Stomach (tissue), 9 donors: Measurements from ENCODE around the gene RPS24. TPM values are rescaled to one million over a fixed set of nuclear protein-coding genes. Genes with fewer than 3 reads are reported as not detected.

Experiments
- DNase-seq, 2 donors: peaks; one replicate each; pipeline versions ENCODE4 v3.0.0 to v3.0.0-alpha.2; 2013 to 2019
- H3K27ac ChIP-seq, 5 donors: fragments of 200-600 bp in 4 of 5; sonication (generic) in 4 of 5; one replicate each; pipeline ENCODE4 v1.5.1; 2013 to 2019; ENCODE audit warnings: mild to moderate bottlenecking in 1 of 5, moderate library complexity in 1 of 5
- H3K27me3 ChIP-seq, 3 donors: fragments of 200-600 bp; sonication (generic); one replicate each; pipeline ENCODE4 v1.5.1; 2017 to 2019; ENCODE audit warnings: mixed run types in 1 of 3
- H3K36me3 ChIP-seq, 4 donors: fragments of 200-600 bp; sonication (generic); 1 replicate in 3 of 4; 2 replicates in 1 of 4; pipeline ENCODE4 v1.5.1; 2016 to 2019
- H3K4me1 ChIP-seq, 4 donors: fragments of 200-600 bp; sonication (generic); one replicate each; pipeline ENCODE4 v1.5.1; 2016 to 2019
- H3K4me3 ChIP-seq, 4 donors: fragments of 200-600 bp; sonication (generic) in 3 of 4; one replicate each; pipeline ENCODE4 v1.5.1; 2016 to 2019; ENCODE audit warnings: mild to moderate bottlenecking in 1 of 4
- H3K9me3 ChIP-seq, 4 donors: fragments of 200-600 bp; sonication (generic); one replicate each; pipeline ENCODE4 v1.5.1; 2016 to 2019
- CTCF ChIP-seq, 7 experiments: fragments of 450-650 bp in 4 of 7; fragments of 200-600 bp in 3 of 7; sonication (generic) in 3 of 7; IDR thresholded peaks; one replicate each; pipeline ENCODE4 v1.5.1; 2016 to 2019; ENCODE audit warnings: antibody characterized with exemption in 7 of 7, control low read depth in 2 of 7, mild to moderate bottlenecking in 1 of 7
- EP300 ChIP-seq: sonication (generic); formaldehyde crosslinking; IDR thresholded peaks from one replicate; pipeline ENCODE4 v1.6.1; 2017; ENCODE audit warnings: antibody characterized with exemption
- POLR2A ChIP-seq, 4 donors: fragments of 450-650 bp; IDR thresholded peaks; one replicate each; pipeline ENCODE4 v1.6.1; 2016; ENCODE audit warnings: antibody characterized with exemption in 4 of 4, control low read depth in 2 of 4, mild to moderate bottlenecking in 1 of 4, moderate library complexity in 1 of 4
- POLR2AphosphoS5 ChIP-seq, 3 donors: sonication (generic); formaldehyde crosslinking; IDR thresholded peaks; one replicate each; pipeline ENCODE4 v1.6.1; 2016; ENCODE audit warnings: antibody characterized with exemption in 3 of 3
- WGBS, 5 donors: extraction: QIAGEN DNeasy Blood & Tissue Kit in 3 of 5; methylation state at CpG; one replicate each; pipeline versions ENCODE4 v1.1.5 to v1.1.7; 2013 to 2018; 5-methylcytosine and 5-hydroxymethylcytosine counted together
- intact Hi-C: fragments of 100-400 bp; cut with DNase I; formaldehyde crosslinking; loops from one replicate; pipeline ENCODE4 v1.15.1; 2023; ENCODE audit warnings: low total_unique reads
- polyA plus RNA-seq, 3 donors: library from polyadenylated mRNA; stranded (reverse); fragments of 200-250 nt; gene quantifications; one replicate each; pipeline ENCODE4 v1.2.3, GENCODE V29; 2013
- total RNA-seq, 5 donors: library from RNA; depleted of rRNA; stranded (reverse); fragments of >200 nt; gene quantifications; one replicate each; pipeline versions ENCODE4 v1.1.0 to v1.2.3, GENCODE V29; 2014 to 2016
- donor health status: healthy with polysubstance abuse.
- donor health status: Bipolar disorder and iron deficiency.
- donor health status: healthy.

The RPS24 gene
- total and polyA plus RNA-seq, 8 donors: 936 to 7,888 (median 2,768) TPM

GRCh38 chr10:78042752-78043104, 9.1 kb downstream of the RPS24 start:
- Histone ChIP-seq H3K4me3 (no peak overlapping the region), H3K4me1 (peaks cover 0 to 56% (median 27%) of the 10 kb centered on the region in 4 donors), H3K27me3 (no peaks in the 10 kb centered on the region), H3K36me3 (peaks cover 47 to 57% (median 55%) of the 10 kb centered on the region in 4 donors), H3K27ac (no peak overlapping the region), H3K9me3 (no peaks in the 10 kb centered on the region)
- intact Hi-C loops: no loop called here
- TF ChIP-seq EP300 (no peak), POLR2AphosphoS5 (IDR thresholded peaks at IDR 0.05) (no peak), CTCF (IDR thresholded peaks at IDR 0.05) (no peak), POLR2A (IDR thresholded peaks at IDR 0.05) (no peak)
- WGBS, 5 donors: 94 to 97% (median 95%) methylated on average over 6 of the region's 6 CpGs
- no peak for DNase-seq

GRCh38 chr10:78044179-78044578, 10.5 kb downstream of the RPS24 start:
- intact Hi-C loops: no loop called here
- TF ChIP-seq EP300: no peak
- TF ChIP-seq CTCF (IDR thresholded peaks at IDR 0.05): no peak
- TF ChIP-seq POLR2AphosphoS5 (IDR thresholded peaks at IDR 0.05): no peak
- no peaks in the 10 kb centered on the region for H3K27me3 ChIP-seq
- DNase-seq: no peak
- no peak overlapping the region for H3K4me3 ChIP-seq
- H3K9me3 ChIP-seq: no peaks in the 10 kb centered on the region
- H3K27ac ChIP-seq: no peak overlapping the region
- H3K36me3 ChIP-seq: peaks cover 33 to 42% (median 41%) of the 10 kb centered on the region in 4 donors
- H3K4me1 ChIP-seq: peaks cover 0 to 46% (median 21%) of the 10 kb centered on the region in 4 donors

GRCh38 chr10:78044699-78045098, 11.0 kb downstream of the RPS24 start:
- peaks cover 27 to 38% (median 36%) of the 10 kb centered on the region in 4 donors for H3K36me3 ChIP-seq
- no peaks in the 10 kb centered on the region for H3K27me3 ChIP-seq
- H3K4me1 ChIP-seq: peaks cover 0 to 43% (median 20%) of the 10 kb centered on the region in 4 donors
- H3K4me3 ChIP-seq: no peak overlapping the region
- intact Hi-C loops: loop anchor here (5.0 kb wide), 1 partner anchor 1153 kb away; no protein-coding TSS in a partner anchor
- WGBS, 5 donors: 55 to 66% (median 63%) methylated on average over 10 of the region's 10 CpGs
- no peak for DNase-seq
- H3K9me3 ChIP-seq: no peaks in the 10 kb centered on the region
- TF ChIP-seq POLR2AphosphoS5 (IDR thresholded peaks at IDR 0.05) (no peak), CTCF (IDR thresholded peaks at IDR 0.05) (no peak), EP300 (no peak), POLR2A (IDR thresholded peaks at IDR 0.05) (no peak)
- H3K27ac ChIP-seq: no peak overlapping the region

GRCh38 chr10:78045237-78045636, 11.6 kb downstream of the RPS24 start:
- WGBS, 5 donors: 60 to 70% (median 63%) methylated on average over 10 of the region's 10 CpGs
- H3K9me3 ChIP-seq: no peaks in the 10 kb centered on the region
- no peak overlapping the region for H3K4me3 ChIP-seq
- peaks cover 22 to 32% (median 31%) of the 10 kb centered on the region in 4 donors for H3K36me3 ChIP-seq
- TF ChIP-seq EP300: no peak
- TF ChIP-seq POLR2A (IDR thresholded peaks at IDR 0.05): no peak
- no peak for TF ChIP-seq POLR2AphosphoS5 (IDR thresholded peaks at IDR 0.05)
- no peak for TF ChIP-seq CTCF (IDR thresholded peaks at IDR 0.05)
- H3K4me1 ChIP-seq: peaks cover 0 to 43% (median 20%) of the 10 kb centered on the region in 4 donors
- H3K27me3 ChIP-seq: no peaks in the 10 kb centered on the region
- no peak for DNase-seq
- intact Hi-C loops: loop anchor here (5.0 kb wide), 1 partner anchor 1152 kb away; no protein-coding TSS in a partner anchor
- no peak overlapping the region for H3K27ac ChIP-seq
